IPS-11a (cell line): ENCODE measurements around the gene INIP.

ENCODE experiments used
- H3K4me3 ChIP-seq: one replicate; pipeline ENCODE4 v1.5.1; 2013; ENCODE audit warnings: low read depth, low read length, control low read depth

INIP gene, protein sequence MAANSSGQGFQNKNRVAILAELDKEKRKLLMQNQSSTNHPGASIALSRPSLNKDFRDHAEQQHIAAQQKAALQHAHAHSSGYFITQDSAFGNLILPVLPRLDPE

DNA sequence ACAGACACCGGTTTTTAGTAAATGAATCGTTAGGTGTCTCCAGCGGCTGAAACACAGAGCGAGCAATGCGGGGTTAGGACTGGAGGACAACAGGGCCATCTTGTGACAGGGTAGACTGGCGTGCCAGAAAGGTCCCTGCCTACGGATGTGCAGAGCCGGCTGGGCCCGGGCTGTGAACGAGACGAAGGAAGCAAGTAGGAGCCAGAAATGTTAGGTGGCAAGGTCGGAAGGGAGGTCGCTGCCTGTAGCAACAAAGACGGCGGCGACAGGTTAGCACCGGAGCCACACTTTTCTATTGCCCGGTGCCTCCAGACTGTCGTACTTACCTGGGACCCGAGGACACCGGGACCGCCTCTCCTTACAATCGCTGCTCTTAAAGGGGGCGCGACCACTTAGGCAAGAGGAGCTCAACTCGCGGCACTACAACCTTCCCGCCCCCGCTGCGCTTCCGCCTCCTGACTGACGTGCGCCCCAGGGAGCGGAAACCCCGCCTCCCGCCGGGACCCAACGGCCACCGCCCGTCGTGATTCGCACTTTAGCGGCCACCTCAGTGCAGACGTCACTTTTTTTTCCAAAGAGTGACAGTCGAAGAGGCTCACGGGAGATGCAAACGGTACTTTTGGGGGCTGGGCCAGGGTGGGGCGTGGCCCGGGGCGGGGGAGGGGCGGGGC, at the start of gene INIP:
INIP (minus strand) TSS at position 457 of the 671 bp plus-strand sequence. CDS start 1,632 bp downstream, outside the sequence.
- H3K4me3 ChIP-seq: peak within 1 kb of the TSS; percentile 81

DNA sequence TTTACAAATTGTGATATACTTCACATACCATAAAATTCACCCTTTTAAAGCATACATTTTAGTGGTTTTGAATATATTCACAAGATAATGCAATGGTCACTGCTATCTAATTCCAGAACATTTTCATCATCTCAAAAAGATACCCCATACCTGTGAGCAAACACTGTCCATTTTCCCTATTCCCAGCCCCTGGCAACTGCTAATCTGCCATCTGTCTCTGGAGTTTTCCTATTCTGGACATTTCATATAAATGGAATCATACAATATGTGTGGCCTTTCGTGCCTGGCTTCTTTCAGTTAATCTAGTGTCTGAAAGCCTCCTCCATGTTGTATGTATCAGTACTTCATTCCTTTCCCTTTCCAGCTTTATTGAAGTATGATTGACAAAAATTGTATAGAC, 47.4 kb upstream of the INIP start:
- no peak overlapping the region for H3K4me3 ChIP-seq

DNA sequence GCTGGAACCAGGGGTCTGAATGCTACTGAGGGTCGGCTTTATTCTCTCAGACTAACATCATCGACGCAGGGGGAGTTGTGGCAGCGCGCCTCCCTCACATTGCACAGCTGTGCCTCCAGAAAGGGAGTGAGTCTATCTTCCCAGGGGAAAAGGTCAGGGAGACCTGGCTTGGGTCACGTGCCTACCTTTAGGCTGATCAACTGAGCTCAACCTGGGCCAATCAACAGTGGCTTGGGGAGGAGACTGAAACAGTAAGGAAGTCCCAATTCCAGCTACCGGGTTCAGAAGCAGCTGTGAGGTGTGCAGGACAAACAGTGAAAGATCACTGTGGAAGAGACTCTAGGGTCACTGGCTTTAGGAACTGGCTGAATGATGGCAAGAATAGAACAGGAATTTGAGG, 46.9 kb upstream of the INIP start:
- H3K4me3 ChIP-seq: no peak overlapping the region

DNA sequence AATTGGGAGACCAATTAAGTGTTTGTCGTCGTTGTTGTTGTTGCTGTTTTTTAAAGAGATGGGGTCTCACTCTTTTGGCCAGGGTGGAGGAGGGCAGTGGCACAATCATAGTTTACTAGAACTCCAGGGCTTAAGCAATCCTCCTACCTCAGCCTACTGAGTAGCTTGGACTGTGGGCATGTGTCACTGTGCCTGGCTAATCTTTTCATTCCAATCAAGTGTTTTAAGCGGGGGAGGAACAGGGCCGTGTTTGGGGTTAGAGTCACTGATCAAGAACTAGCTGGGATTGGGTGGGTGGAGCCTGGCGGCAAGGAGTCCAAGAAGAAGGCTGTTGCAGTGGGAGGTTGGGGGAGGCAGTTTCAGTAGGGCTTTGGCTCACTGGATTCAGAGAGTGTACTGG, 46.4 kb upstream of the INIP start:
- H3K4me3 ChIP-seq: no peak overlapping the region

DNA sequence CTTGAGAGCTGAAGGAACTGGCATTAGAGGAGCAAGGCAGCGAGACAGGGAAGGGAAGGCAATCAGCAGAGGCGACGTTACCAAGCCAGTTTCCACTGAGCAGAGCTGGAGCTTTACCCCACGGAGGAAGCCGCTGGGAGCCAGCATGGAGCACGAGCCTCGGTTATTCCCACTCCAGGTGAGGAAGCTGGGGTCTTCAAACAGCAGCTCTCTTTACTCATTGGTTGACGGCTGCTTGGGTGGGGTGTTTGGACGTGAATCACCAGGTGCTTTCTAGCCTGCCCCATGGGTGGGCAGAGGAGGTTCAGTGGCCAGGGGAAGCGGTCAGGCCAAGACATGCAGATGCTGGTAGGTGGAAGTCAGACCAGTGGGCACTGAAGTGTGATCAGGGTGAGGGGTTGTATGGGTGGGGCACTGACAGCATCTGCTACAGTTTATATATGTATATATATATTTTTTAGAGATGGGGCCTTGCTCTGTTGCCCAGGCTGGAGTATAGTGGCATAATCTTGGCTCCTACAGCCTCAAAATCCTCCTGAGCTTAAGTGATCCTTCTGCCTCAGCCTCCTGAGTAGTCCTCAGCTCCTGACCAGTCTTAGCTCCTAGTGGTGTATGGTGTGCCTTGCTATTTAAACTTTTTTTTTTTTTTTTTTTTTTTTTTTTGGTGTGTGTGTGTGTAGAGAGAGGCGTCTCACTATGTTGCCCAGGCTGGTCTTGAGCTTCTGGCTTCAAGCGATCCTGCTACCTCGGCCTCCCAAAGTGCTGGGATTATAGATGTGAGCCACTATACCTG, 45.0 kb upstream of the INIP start:
- no peak overlapping the region for H3K4me3 ChIP-seq

DNA sequence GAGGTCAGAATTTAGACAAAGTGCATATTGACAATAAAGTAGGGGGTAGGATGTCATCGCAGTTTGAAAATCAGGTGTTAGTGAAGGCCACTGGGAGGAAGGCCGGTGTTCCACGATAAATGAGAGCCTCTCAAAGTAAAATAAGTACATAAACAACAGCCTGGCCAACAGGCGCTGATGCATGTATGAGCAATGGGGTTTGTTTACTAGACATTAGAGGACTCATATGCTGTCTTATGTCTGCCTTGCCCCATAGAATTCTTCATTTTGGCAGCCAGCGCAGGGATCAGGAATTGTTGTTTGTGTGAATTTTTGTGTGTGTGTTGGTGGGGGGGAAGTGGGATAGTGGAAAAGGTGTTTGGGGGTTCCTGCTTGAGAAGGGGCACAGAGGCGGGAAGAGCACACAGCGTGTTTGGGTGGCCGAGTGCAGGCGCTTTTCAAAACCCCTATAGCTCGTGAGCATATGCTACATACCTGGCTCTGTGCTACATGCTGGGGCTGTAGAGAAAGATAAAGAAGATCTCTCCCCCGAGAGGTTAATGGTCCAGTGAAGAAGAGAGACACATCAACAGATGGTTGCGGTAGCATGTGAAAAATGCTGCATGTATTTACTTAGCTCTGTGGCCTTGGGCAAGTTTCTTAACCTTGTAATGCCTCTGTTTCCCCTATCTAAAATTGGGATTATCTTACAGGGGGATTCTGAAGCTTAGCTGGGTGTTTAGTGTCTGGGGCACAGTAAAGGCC, 44.2 kb upstream of the INIP start:
- no peak overlapping the region for H3K4me3 ChIP-seq

DNA sequence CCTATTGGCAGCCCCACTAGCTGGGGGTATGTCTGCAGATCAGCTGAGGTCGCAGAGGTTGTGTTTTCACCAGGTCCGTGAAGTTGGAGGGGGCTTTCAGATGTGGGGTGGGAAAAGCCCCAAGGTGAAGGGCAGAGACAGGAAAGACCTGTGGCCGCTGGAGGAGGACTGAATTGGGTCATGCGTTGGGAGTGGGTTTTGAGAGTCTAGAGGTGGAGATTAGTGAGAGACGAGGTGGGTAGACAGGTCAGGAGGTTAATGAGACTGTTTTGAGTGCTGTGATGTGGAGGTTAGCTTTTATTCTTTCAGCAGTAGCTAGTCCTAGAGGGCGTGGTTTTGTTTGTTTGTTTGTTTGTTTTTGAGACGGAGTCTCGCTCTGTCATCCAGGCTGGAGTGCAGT, 42.9 kb upstream of the INIP start:
- H3K4me3 ChIP-seq: no peak overlapping the region

DNA sequence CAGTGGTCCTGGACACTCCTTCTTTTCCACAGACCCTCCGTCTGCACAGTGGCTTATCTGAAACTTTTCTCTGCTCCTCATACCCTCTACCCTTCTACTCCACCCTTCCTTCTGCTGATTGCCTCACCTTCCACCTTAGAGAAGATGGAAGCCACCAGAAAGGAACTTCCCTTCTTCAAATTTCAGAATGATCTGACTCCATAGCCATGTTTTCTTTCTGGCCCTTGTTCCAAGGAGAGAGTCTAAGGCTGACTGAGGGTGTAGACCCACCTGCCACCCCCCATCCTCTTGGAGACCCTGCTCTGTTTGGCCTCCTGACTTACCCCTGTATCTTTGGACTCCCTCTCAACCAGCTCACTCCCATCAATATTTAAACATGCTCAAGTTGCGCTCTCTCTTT, 40.0 kb upstream of the INIP start:
- H3K4me3 ChIP-seq: no peak overlapping the region

DNA sequence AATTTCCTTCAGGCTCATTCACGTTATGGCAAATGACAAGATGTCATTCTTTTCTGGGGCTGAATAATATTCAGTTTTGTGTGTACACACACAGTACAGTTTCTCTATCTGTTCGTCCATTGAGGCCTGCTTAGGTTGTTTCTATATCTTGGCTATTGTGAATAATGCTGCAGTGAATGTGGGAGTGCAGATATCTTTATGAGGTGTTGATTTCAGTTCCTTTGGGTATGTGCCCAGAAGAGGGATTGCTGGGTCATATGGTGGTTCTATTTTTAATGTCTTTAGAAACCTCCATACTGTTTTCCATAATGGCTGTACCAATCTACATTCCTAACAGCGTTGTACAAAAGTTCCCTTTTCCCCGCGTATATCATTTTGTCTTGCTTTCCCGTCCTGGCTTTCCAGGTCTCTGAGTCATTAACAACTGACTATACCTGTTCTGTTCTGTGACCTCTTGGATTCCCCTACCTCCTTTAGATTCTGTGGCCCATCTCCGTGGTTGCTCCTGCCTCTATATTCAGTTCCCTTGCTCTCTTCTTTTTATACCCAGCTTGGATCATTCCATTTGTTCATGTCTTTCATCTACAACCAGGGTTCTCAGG, 39.5 kb upstream of the INIP start:
- no peak overlapping the region for H3K4me3 ChIP-seq

DNA sequence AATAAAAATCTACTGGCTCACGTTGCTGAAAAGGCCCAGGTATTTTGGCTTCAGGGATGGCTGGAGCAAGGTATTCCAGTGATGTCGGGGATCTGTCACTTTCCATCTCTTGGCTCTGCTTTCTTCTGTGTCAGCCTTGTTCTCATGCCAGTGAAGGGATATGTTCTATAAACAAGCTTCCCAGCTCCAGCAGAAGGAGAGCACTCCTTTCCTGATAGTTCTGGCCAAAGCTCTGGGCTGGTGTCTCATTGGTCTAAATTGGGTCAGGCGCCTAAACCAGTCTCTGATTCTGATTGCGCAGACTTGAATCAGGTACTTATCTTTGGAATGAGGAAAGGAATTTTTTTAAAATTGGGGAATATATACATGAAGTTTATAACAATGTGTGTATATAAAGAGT, 37.8 kb upstream of the INIP start:
- H3K4me3 ChIP-seq: no peak overlapping the region

DNA sequence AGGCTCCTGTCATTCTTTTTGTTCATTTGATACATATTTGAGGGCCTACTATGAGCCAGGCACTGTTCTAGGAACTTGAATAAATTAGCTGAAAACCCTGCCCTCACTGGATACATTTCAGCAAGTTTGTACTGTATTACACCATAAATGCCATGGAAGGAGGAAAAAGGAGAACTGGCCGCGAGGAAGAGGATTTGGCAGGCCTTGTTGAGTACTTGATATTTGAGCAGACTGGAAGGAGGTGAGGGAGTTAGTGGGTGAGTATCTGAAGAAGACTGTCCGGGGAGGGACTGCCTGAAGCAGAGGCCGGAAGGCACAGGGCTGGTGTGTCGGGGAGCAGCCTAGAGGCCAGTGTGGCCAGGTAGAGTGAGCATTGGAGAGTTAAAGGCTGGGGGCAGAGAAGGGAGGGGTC, 37.1 kb upstream of the INIP start:
- no peak overlapping the region for H3K4me3 ChIP-seq

DNA sequence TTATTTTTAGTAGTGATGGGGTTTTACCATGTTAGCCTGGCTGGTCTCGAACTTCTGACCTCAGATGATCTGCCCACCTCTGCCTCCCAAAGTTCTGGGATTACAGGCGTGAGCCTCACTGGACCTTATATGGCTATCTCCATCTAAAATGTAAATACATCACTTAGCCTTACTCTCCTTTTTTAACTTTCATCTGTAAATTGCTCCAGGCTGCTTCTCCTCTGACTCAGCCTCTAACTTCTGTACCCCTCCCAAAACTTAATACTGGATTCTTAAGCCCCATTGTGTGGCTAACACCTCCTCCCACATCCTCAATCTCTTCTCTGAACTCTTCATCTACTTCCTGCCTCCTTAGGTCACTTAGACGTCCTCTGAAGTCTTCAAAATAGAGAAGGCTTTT, 36.7 kb upstream of the INIP start:
- H3K4me3 ChIP-seq: no peak overlapping the region

DNA sequence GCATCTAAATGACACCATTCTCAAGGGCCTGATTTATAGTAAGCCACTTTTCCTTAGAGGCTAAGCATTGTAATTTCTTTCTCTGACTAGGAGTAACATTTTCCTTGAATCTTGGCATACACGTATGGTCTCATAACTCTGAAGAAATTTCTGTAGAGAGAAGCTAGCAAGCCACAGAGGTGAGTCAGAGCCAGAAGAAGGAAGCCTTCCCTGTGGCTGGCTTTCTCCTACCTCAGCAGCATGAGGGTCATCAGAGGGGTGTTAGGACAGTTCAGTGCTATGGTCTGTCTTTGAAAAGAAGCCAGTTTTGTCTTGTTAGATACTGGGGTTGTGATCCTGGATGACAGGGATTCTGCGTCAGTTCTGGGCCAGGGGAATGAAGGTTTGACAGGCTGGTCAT, 35.8 kb upstream of the INIP start:
- no peak overlapping the region for H3K4me3 ChIP-seq

DNA sequence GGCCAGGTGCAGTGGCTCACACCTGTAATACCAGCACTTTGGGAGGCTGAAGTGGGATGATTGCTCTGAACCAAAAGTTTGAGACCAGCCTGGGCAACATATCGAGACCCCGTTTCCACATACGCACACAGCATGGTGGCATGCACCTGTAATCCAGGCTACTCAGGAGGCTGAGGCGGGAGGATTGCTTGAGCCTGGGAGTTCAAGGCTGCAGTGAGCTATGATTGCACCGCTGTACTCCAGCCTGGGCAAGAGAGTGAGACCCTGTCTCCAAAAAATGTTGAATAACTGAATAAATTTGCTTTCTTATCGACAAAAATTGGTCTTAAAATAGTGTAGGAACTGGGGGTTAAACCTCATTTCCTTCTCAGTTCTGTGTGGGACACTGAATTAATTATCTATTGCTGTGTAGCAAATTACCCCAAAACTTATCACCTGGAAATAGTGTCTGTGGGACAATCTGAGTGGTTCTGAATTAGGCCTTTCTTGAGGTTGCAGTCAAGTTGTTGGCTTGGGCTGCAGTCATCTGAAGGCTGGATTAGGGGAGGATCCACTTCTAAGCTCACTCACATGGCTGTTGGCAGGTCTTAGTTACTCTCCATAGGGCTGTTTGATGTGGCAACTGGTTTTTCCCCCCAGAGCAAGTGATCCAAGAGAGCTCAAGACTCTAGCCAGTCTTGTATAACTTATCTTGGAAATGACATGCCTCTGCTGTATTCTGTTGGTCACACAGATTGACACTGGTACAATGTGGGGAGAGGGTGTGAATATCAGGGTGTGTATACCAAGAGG, 34.6 kb upstream of the INIP start:
- no peak overlapping the region for H3K4me3 ChIP-seq

DNA sequence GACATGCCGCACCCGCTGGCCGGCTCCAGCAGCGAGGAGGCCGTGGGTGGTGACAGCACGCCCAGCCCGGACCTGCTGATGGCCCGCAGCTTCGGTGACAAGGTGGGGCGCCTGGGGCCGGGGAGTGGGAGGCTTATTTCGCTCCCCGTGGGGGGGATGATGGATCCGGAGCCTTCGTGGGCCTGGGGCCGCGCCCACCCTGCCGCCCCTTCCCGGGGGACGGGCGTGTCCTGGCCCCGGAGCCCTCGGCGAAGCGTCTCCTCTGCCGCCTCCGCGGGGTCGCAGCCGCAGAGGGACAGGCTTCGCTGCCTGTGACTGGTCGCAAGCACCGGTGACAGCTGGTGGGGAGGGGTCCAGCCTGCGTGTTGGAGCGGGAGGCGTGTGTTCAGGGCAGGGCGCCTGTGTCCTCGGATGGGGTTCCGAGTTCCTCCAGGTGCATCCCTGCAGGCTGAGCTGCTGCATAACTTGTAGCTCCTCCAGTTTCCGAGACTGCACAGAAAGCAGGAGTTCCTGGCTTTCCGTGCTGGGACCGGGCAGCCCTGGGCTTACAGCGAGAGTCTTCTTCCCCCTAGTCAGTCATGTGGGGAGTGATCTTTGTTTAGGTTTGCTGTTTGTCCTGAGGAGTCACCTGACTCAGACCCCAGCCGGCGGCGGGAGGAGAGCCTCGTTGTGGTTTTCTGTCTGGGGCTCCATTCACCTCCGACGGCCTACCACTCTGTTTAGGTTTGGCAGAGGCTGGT, 33.3 kb upstream of the INIP start:
- peak overlapping the region; percentile 71 for H3K4me3 ChIP-seq

DNA sequence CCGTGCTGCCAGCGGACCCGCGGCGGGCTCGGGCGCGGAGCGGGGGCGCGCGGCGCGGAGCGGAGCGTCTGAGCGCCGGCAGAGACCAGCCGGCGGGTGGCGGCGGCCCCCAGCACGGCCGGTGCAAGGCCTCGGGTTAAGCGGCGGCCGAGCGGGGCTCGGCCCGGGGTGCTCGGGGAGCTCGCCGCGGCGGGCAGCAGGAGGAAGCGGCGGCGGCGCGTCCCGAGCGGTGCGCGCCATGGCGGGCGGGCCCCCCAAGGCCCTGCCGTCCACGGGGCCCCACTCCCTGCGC, 32.8 kb upstream of the INIP start:
- H3K4me3 ChIP-seq: peak overlapping the region; percentile 71

DNA sequence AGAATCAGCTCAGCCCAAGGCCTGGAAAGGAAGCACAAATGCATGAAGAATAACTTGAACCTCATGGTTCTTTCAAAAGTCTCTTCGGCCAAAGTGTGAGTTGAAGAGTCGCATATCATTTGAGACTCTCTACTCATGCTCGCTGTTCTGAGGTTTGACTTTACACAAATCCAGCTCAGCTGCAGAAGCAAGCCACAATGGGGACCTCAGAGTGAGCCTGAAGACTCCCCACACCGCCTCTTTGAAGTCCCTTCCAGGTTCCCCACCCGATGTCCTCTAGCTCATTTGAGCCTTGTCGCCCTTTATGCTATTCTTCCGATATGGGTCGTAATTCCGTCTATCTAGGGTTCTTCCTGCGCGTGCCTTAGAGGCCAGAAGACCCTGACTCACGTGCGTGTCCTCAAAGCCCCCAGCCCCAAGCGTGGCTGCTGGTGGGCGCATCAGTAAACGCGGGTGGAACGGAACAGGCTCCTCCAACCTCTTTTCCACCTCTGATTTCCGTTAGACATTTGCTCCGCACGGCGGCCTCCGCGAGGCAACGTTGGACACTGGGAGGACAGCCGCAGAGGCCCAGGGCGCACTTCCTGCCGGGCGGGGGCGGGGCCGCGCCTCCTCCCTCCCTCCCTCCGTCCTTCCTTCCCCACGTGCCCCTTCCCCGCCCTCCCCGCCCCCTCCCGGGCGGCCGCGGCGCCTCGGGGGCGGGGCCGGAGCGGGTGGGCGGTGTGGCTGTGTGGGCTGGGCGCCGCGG, 32.3 kb upstream of the INIP start, which contains the start of gene SNX30:
SNX30 (plus strand) TSS at position 745 of the 748 bp plus-strand sequence. CDS start 242 bp downstream, outside the sequence.
- H3K4me3 ChIP-seq: peak within 1 kb of the TSS; percentile 73

DNA sequence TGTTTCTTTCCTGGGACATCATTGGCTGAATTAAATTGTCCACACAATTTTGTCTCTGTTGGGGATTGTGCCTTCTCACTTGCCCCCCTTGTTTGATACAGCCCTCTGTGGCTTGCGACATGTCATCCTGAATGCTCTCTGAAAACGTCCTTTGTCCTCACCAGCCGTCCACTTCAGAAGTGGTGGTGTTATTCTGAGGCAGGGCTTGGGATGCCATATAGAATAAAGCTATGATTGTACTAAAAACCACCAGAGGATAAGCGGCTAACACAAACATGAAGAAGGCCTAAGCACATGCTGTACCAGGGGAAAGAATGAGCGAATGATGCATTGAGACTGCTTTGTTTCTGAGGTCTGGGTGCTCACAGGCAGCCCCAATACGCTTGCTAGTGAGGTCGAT, 29.2 kb upstream of the INIP start:
- no peak overlapping the region for H3K4me3 ChIP-seq

DNA sequence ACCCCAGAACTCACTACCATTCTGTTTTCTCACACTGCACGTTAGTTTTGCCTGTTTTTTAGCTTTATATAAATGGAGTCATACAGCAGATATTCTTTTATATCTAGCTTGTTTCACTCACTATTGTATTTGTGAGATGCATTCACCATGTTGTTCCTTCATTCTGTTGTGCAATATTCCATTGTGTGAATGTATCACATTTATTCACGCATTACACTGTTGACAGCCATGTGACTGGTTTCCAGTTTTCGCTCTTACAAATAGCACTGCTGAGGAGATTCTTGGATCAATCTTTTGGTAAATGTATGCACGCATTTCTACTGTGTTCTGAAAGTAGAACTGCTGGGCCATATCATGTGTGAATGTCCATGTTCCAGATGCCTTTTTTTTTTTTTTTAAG, 26.3 kb upstream of the INIP start:
- H3K4me3 ChIP-seq: no peak overlapping the region
